HG02852 (cell line): Measurements from ENCODE around the gene PLA2G2E.
"Not testable (repeated sequence)": the region's sequence is repeated elsewhere in the genome, so short reads cannot be mapped to it uniquely, and the experiment has no call there.

Experiments used
- ATAC-seq: cut with Tn5 transposase; IDR thresholded peaks from one replicate; pipeline ENCODE4 v1.9.1; 2021; ENCODE audit warnings: mild to moderate bottlenecking, moderate library complexity; ENCODE audit not compliant: unreplicated experiment

The PLA2G2E gene

GRCh38 chr1:19885821-19886220 lies 37.6 kb downstream of the PLA2G2E start:
- ATAC-seq: no peak

- ATAC-seq: no peak
Measured at GRCh38 chr1:19884312-19884711, 39.1 kb downstream of the PLA2G2E start.

- ATAC-seq: peak; percentile 92
Measured at GRCh38 chr1:19882111-19883071, 41.0 kb downstream of the PLA2G2E start, which contains the start of gene OTUD3. Gene OTUD3 (plus strand): TSS chr1:19882395. CDS start chr1:19882514, 119 bp downstream.

- ATAC-seq: not testable (repeated sequence)
Measured at GRCh38 chr1:19880841-19881240, 42.6 kb downstream of the PLA2G2E start.

- ATAC-seq: no peak
Measured at GRCh38 chr1:19879661-19880060, 43.8 kb downstream of the PLA2G2E start.

- no peak for ATAC-seq
Measured at GRCh38 chr1:19879227-19879626, 44.2 kb downstream of the PLA2G2E start.

GRCh38 chr1:19878637-19878985 lies 44.8 kb downstream of the PLA2G2E start:
- ATAC-seq: no peak

GRCh38 chr1:19877821-19878636 lies 45.4 kb downstream of the PLA2G2E start:
- no peak for ATAC-seq

- ATAC-seq: no peak
Measured at GRCh38 chr1:19877181-19877750, 46.2 kb downstream of the PLA2G2E start.

GRCh38 chr1:19872190-19872589 lies 51.2 kb downstream of the PLA2G2E start:
- ATAC-seq: no peak
